Measurements from ENCODE around the gene TMEM131.
"Not testable (repeated sequence)": the region's sequence is repeated elsewhere in the genome, so short reads cannot be mapped to it uniquely, and the experiment has no call there.

The TMEM131 gene

GRCh38 chr2:97985998-97986397 lies 9.8 kb downstream of the TMEM131 start:
- DNase-seq: no peak

- DNase-seq: no peak
These were observed 12.1 kb downstream of the TMEM131 start for GRCh38 chr2:97983698-97984097.

- DNase-seq: no peak
These were observed 12.6 kb downstream of the TMEM131 start for GRCh38 chr2:97983134-97983533.

GRCh38 chr2:97982621-97983020 lies 13.1 kb downstream of the TMEM131 start:
- no peak for DNase-seq

GRCh38 chr2:97981961-97982360 lies 13.8 kb downstream of the TMEM131 start:
- DNase-seq: no peak

GRCh38 chr2:97979904-97980303 lies 15.8 kb downstream of the TMEM131 start:
- DNase-seq: no peak

- DNase-seq: no peak
These were observed 21.3 kb downstream of the TMEM131 start for GRCh38 chr2:97974471-97974870.

- DNase-seq: no peak
These were observed 25.3 kb downstream of the TMEM131 start for GRCh38 chr2:97970293-97971060.

GRCh38 chr2:97969081-97970067 lies 26.4 kb downstream of the TMEM131 start:
- peak; percentile 43 to 48 for DNase-seq

GRCh38 chr2:97967931-97968627 lies 27.7 kb downstream of the TMEM131 start:
- no peak for DNase-seq

GRCh38 chr2:97967216-97967592 lies 28.5 kb downstream of the TMEM131 start:
- no peak for DNase-seq

GRCh38 chr2:97966545-97967215 lies 29.1 kb downstream of the TMEM131 start:
- DNase-seq: no peak

- DNase-seq: no peak
These were observed 30.6 kb downstream of the TMEM131 start for GRCh38 chr2:97965116-97965515.

GRCh38 chr2:97963880-97964279 lies 31.9 kb downstream of the TMEM131 start:
- DNase-seq: no peak

GRCh38 chr2:97963079-97963406 lies 32.7 kb downstream of the TMEM131 start:
- no peak for DNase-seq

- no peak for DNase-seq
These were observed 34.2 kb downstream of the TMEM131 start for GRCh38 chr2:97961534-97961933.

GRCh38 chr2:97958184-97958583 lies 37.6 kb downstream of the TMEM131 start:
- no peak for DNase-seq

- DNase-seq: no peak
These were observed 38.1 kb downstream of the TMEM131 start for GRCh38 chr2:97957432-97958183.

GRCh38 chr2:97956753-97957152 lies 39.0 kb downstream of the TMEM131 start:
- DNase-seq: not testable (repeated sequence)

GRCh38 chr2:97953853-97954252 lies 41.9 kb downstream of the TMEM131 start:
- DNase-seq: no peak

GRCh38 chr2:97952357-97952756 lies 43.4 kb downstream of the TMEM131 start:
- no peak for DNase-seq

GRCh38 chr2:97951155-97951680 lies 44.5 kb downstream of the TMEM131 start:
- DNase-seq: peak; percentile 58 to 82
